Ovary (tissue), 9 donors: ENCODE data around the gene UGCG. TPM values are rescaled to one million over a fixed set of nuclear protein-coding genes. Genes with fewer than 3 reads are reported as not detected.

Experiments
- DNase-seq, 5 donors: peaks; one replicate each; pipeline ENCODE4 v3.0.0-alpha.2; 2019 to 2020
- H3K27ac ChIP-seq, 2 donors: fragments of 200-600 bp; one replicate each; pipeline versions ENCODE4 v1.5.1 to v1.8.0; 2019 to 2022
- H3K27me3 ChIP-seq: fragments of 200-600 bp; one replicate; pipeline ENCODE4 v1.8.0; 2022
- H3K36me3 ChIP-seq: fragments of 200-600 bp; sonication (generic); one replicate; pipeline ENCODE4 v1.5.1; 2019
- H3K4me1 ChIP-seq: one replicate; pipeline ENCODE4 v1.8.1; 2013; ENCODE audit warnings: mild to moderate bottlenecking, moderate library complexity; ENCODE audit not compliant: insufficient read depth
- H3K4me3 ChIP-seq: fragments of 200-600 bp; sonication (generic); one replicate; pipeline ENCODE4 v1.5.1; 2017
- H3K9me3 ChIP-seq, 2 donors: fragments of 200-600 bp in 1 of 2; sonication (generic) in 1 of 2; one replicate each; pipeline versions ENCODE4 v1.5.1 to v1.8.1; 2013 to 2019; ENCODE audit warnings: mild to moderate bottlenecking in 1 of 2, moderate library complexity in 1 of 2
- CTCF ChIP-seq, 3 donors: fragments of 450-650 bp in 2 of 3; fragments of 200-600 bp in 1 of 3; IDR thresholded peaks; one replicate each; pipeline versions ENCODE4 v1.5.1 to v1.8.0; 2016 to 2022; ENCODE audit warnings: antibody characterized with exemption in 3 of 3, mild to moderate bottlenecking in 1 of 3
- EP300 ChIP-seq: sonication (generic); formaldehyde crosslinking; IDR thresholded peaks from one replicate; pipeline ENCODE4 v1.6.1; 2017; ENCODE audit warnings: antibody characterized with exemption
- POLR2A ChIP-seq: fragments of 450-650 bp; IDR thresholded peaks from one replicate; pipeline ENCODE4 v1.6.1; 2017; ENCODE audit warnings: antibody characterized with exemption, mild to moderate bottlenecking, moderate library complexity
- WGBS, 3 donors: extraction: QIAGEN DNeasy Blood & Tissue Kit in 1 of 3; methylation state at CpG; one replicate each; pipeline versions ENCODE4 v1.1.5 to v1.1.7; 2013 to 2017; 5-methylcytosine and 5-hydroxymethylcytosine counted together
- intact Hi-C, 4 donors: fragments of 100-400 bp; cut with DNase I; formaldehyde crosslinking; loops; one replicate each; pipeline versions ENCODE4 v1.11.0 to v1.15.1; 2022 to 2023
- microRNA-seq, 3 donors: library from miRNA; unstranded; fragments of <30 nt; microRNA quantifications; one replicate each; pipeline versions ENCODE4 to v1.2.0, GENCODE V29; 2019 to 2020
- polyA plus RNA-seq, 2 donors: library from polyadenylated mRNA; stranded (reverse); fragments of 200-250 nt in 1 of 2; fragments of 350-450 nt in 1 of 2; fragmentation: Illumina TruSeq in 1 of 2; extraction: RNeasy Lipid Tissue Mini Kit (QIAGEN cat#74804) in 1 of 2; gene quantifications; one replicate each; pipeline ENCODE4 v1.2.3, GENCODE V29; 2013 to 2014
- small RNA-seq: library from RNA; depleted of rRNA; stranded (forward); fragments of <200 nt; gene quantifications from one replicate; pipeline ENCODE3, GENCODE V24; 2016
- total RNA-seq, 7 donors: library from RNA; depleted of rRNA in 2 of 7; stranded (reverse); fragments of >200 nt in 2 of 7; fragmentation: NEBNext Ultra II Directional in 3 of 7; extraction: Animal tissue kit (Norgen Biotek cat#: 25700) in 3 of 7; gene quantifications; one replicate each; pipeline versions ENCODE4 v1.1.0 to v1.2.4, GENCODE V29; 2016 to 2023
- donor health status: DM: no; HTN: no; CAD: no; lungs with moderate emphysema.
- donor health status: DM: no; HTN: no; CAD: no.
- donor health status: Bipolar disorder and iron deficiency.
- donor health status: DM: yes; HTN: yes; CAD: no.
- donor health status: DM: no; HTN: no; CAD: no.
- donor health status: DM: yes; HTN: yes; CAD: no.

Gene UGCG
- total and polyA plus RNA-seq, 9 donors, result 13.1 to 74.1 (median 19.8) TPM

GRCh38 chr9:111979561-111979960 is 82.9 kb downstream of the UGCG start:
- Histone ChIP-seq H3K27me3 (no peaks in the 10 kb centered on the region), H3K36me3 (no peaks in the 10 kb centered on the region), H3K9me3 (no peaks in the 10 kb centered on the region), H3K27ac (no peak overlapping the region), H3K4me1 (no peaks in the 10 kb centered on the region), H3K4me3 (no peak overlapping the region)
- 93 to 95% (median 94%) methylated on average over 3 of the region's 3 CpGs for WGBS, 3 donors
- TF ChIP-seq POLR2A (no peak), CTCF (IDR thresholded peaks at IDR 0.05) (no peak), EP300 (no peak)
- no peak for DNase-seq
- intact Hi-C loops, result no loop called here

GRCh38 chr9:111980398-111980797 is 83.8 kb downstream of the UGCG start:
- TF ChIP-seq EP300 (no peak), CTCF (IDR thresholded peaks at IDR 0.05) (no peak), POLR2A (no peak)
- Histone ChIP-seq H3K27me3 (no peaks in the 10 kb centered on the region), H3K4me3 (no peak overlapping the region), H3K36me3 (no peaks in the 10 kb centered on the region), H3K4me1 (no peaks in the 10 kb centered on the region), H3K9me3 (no peaks in the 10 kb centered on the region), H3K27ac (no peak overlapping the region)
- no peak for DNase-seq
- intact Hi-C loops, result no loop called here
- WGBS, 3 donors, result 57 to 75% (median 71%) methylated on average over 4 of the region's 4 CpGs

GRCh38 chr9:111983484-111983908 is 86.9 kb downstream of the UGCG start:
- Histone ChIP-seq H3K4me1 (no peaks in the 10 kb centered on the region), H3K27me3 (no peaks in the 10 kb centered on the region), H3K4me3 (no peak overlapping the region), H3K9me3 (no peaks in the 10 kb centered on the region), H3K27ac (no peak overlapping the region), H3K36me3 (no peaks in the 10 kb centered on the region)
- DNase-seq, result no peak
- TF ChIP-seq POLR2A (no peak), EP300 (no peak), CTCF (IDR thresholded peaks at IDR 0.05) (no peak)
- intact Hi-C loops, result loop anchor here in 1 of 4 donors (1.0 kb wide), 1 partner anchor 22 kb away; no protein-coding TSS in a partner anchor
- 84 to 95% (median 88%) methylated on average over 2 of the region's 2 CpGs for WGBS, 3 donors

GRCh38 chr9:111984086-111984802 is 87.6 kb downstream of the UGCG start:
- no peaks in the 10 kb centered on the region for H3K36me3 ChIP-seq
- H3K4me1 ChIP-seq, result no peaks in the 10 kb centered on the region
- DNase-seq, result no peak
- H3K27me3 ChIP-seq, result no peaks in the 10 kb centered on the region
- H3K27ac ChIP-seq, result no peak overlapping the region
- intact Hi-C loops, result no loop called here
- WGBS, 3 donors, result 90 to 93% (median 92%) methylated on average over 5 of the region's 5 CpGs
- H3K9me3 ChIP-seq, result no peaks in the 10 kb centered on the region
- no peak overlapping the region for H3K4me3 ChIP-seq
- TF ChIP-seq EP300 (no peak), POLR2A (no peak), CTCF (IDR thresholded peaks at IDR 0.05) (no peak)

Small RNAs within 50 kb of the gene (microRNA-seq; reads per million reads assigned to microRNA genes)
- 0 to 0.36 (median 0.16) reads per million in 3 donors for gene MIR4668

Small RNAs within 50 kb of the gene (small RNA-seq; reads per million reads assigned to genes)
- gene MIR4668, result not detected

Other genes with a start within 250 kb of the UGCG start
- 10 to 100 TPM; 19.8 to 45.8 (median 31.0) TPM for gene GNG10, start 235.2 kb upstream of the UGCG start, total RNA-seq
- 10 to 100 TPM; 23.5 to 29.3 TPM for gene GNG10, start 235.2 kb upstream of the UGCG start, polyA plus RNA-seq
- 1 to 10 TPM in 1 of 7 donors, under 1 TPM in 1, not detected in 5; 0.05 to 1.0 TPM for gene SHOC1, start 101.9 kb upstream of the UGCG start, total RNA-seq
- gene SHOC1, start 101.9 kb upstream of the UGCG start, polyA plus RNA-seq, result under 1 TPM; 0.02 to 0.15 TPM